CD14-positive monocyte (primary cell): ENCODE measurements around the gene JMJD6. TPM values are rescaled to one million over a fixed set of nuclear protein-coding genes. Genes with fewer than 3 reads are reported as not detected.

Experiments
- DNase-seq, 3 donors: peaks; one replicate each; pipeline ENCODE4 v3.0.0-alpha.2; 2011 to 2022
- H2AFZ ChIP-seq: 2 replicates; pipeline ENCODE4 v1.6.0; 2012; ENCODE audit warnings: mild to moderate bottlenecking, low read depth, low read length, inconsistent platforms; ENCODE audit not compliant: insufficient read depth, poor library complexity, severe bottlenecking
- H3K27ac ChIP-seq, 2 donors: 1 replicate in 1 of 2; 2 replicates in 1 of 2; pipeline ENCODE4 v1.5.1; 2012 to 2013; ENCODE audit warnings: low read length in 2 of 2, control low read depth in 1 of 2, inconsistent platforms in 1 of 2, low read depth in 1 of 2, mild to moderate bottlenecking in 1 of 2
- H3K27me3 ChIP-seq, 2 donors: one replicate each; pipeline versions ENCODE4 v1.6.0 to v1.6.1; 2011 to 2013; ENCODE audit warnings: low read length in 2 of 2; ENCODE audit not compliant: control insufficient read depth in 2 of 2, insufficient read depth in 2 of 2
- H3K36me3 ChIP-seq, 2 donors: replicated peaks in 1 of 2; 1 replicate in 1 of 2; 2 replicates in 1 of 2; pipeline versions ENCODE4 v1.5.1 to v1.6.1; 2012 to 2013; ENCODE audit warnings: low read length in 2 of 2, control low read depth in 1 of 2, inconsistent platforms in 1 of 2, mild to moderate bottlenecking in 1 of 2; ENCODE audit not compliant: insufficient read depth in 2 of 2, control insufficient read depth in 1 of 2
- H3K4me1 ChIP-seq, 2 donors: 1 replicate in 1 of 2; 2 replicates in 1 of 2; pipeline versions ENCODE4 v1.5.1 to v1.6.1; 2012 to 2013; ENCODE audit warnings: low read length in 2 of 2, control low read depth in 1 of 2, inconsistent platforms in 1 of 2, mild to moderate bottlenecking in 1 of 2, moderate library complexity in 1 of 2; ENCODE audit not compliant: insufficient read depth in 2 of 2, control insufficient read depth in 1 of 2
- H3K4me2 ChIP-seq: replicated peaks from 2 replicates; pipeline ENCODE3; 2012; ENCODE audit warnings: low read length, moderate library complexity, mild to moderate bottlenecking; ENCODE audit not compliant: poor library complexity, severe bottlenecking; ENCODE audit errors: extremely low read depth
- H3K4me3 ChIP-seq, 3 experiments: fragments of 200-600 bp in 1 of 3; sonication (generic) in 1 of 3; replicated peaks in 1 of 3; 1 replicate in 2 of 3; 2 replicates in 1 of 3; pipeline ENCODE4 v1.5.1; 2011 to 2013; ENCODE audit warnings: low read length in 3 of 3, mild to moderate bottlenecking in 3 of 3, control low read depth in 2 of 3, low read depth in 2 of 3, inconsistent platforms in 1 of 3, moderate library complexity in 1 of 3
- H3K79me2 ChIP-seq: 2 replicates; pipeline ENCODE4 v1.6.0; 2012; ENCODE audit warnings: mild to moderate bottlenecking, control low read depth, inconsistent platforms, low read length, moderate library complexity; ENCODE audit not compliant: insufficient read depth
- H3K9ac ChIP-seq: 2 replicates; pipeline ENCODE4 v1.6.0; 2017; ENCODE audit warnings: low read length, mild to moderate bottlenecking; ENCODE audit not compliant: insufficient read depth, poor library complexity, severe bottlenecking
- H3K9me3 ChIP-seq, 2 donors: replicated peaks in 1 of 2; 1 replicate in 1 of 2; 2 replicates in 1 of 2; pipeline versions ENCODE4 v1.5.1 to v1.6.1; 2012 to 2013; ENCODE audit warnings: low read length in 2 of 2, control low read depth in 1 of 2; ENCODE audit not compliant: control insufficient read depth in 1 of 2, insufficient read depth in 1 of 2
- H4K20me1 ChIP-seq: 2 replicates; pipeline ENCODE4 v1.6.0; 2012; ENCODE audit warnings: mild to moderate bottlenecking, low read length, control low read depth, moderate library complexity; ENCODE audit not compliant: insufficient read depth
- H3K27ac Mint-ChIP-seq, 7 donors: one replicate each; pipeline ENCODE4 v1.8.0; 2020; ENCODE audit warnings: mild to moderate bottlenecking in 7 of 7, mixed read lengths in 7 of 7, moderate library complexity in 6 of 7, inconsistent platforms in 2 of 7
- H3K27me3 Mint-ChIP-seq, 3 donors: one replicate each; pipeline ENCODE4 v1.8.0; 2021 to 2022; ENCODE audit warnings: low read depth in 3 of 3, mild to moderate bottlenecking in 3 of 3, mixed read lengths in 3 of 3, moderate library complexity in 3 of 3, inconsistent platforms in 1 of 3
- H3K36me3 Mint-ChIP-seq, 2 donors: one replicate each; pipeline ENCODE4 v1.8.0; 2020; ENCODE audit warnings: mixed read lengths in 2 of 2, inconsistent platforms in 1 of 2, mild to moderate bottlenecking in 1 of 2
- H3K4me1 Mint-ChIP-seq: one replicate; pipeline ENCODE4 v1.8.0; 2020; ENCODE audit warnings: mild to moderate bottlenecking, mixed read lengths
- H3K4me3 Mint-ChIP-seq, 2 donors: one replicate each; pipeline ENCODE4 v1.8.0; 2020; ENCODE audit warnings: mild to moderate bottlenecking in 2 of 2, mixed read lengths in 2 of 2, moderate library complexity in 1 of 2
- H3K9me3 Mint-ChIP-seq, 7 donors: one replicate each; pipeline ENCODE4 v1.8.0; 2020 to 2022; ENCODE audit warnings: mixed read lengths in 7 of 7, mild to moderate bottlenecking in 6 of 7, moderate library complexity in 6 of 7, inconsistent platforms in 2 of 7
- WGBS: methylation state at CpG from one replicate; pipeline ENCODE4 v1.1.5; 2013; ENCODE audit warnings: missing lambda C conversion rate; ENCODE audit not compliant: insufficient coverage; 5-methylcytosine and 5-hydroxymethylcytosine counted together
- intact Hi-C, 2 donors: fragments of 100-400 bp; cut with micrococcal nuclease; formaldehyde crosslinking; loops; one replicate each; pipeline versions ENCODE4 v1.15.0 to v1.15.1; 2023
- polyA plus RNA-seq, 3 donors: library from polyadenylated mRNA; depleted of rRNA in 1 of 3; unstranded in 2 of 3; stranded (reverse) in 1 of 3; fragments of 300-500 nt in 2 of 3; fragments of >200 nt in 1 of 3; fragmentation: Illumina TruSeq in 2 of 3; gene quantifications; 1 replicate in 2 of 3; 2 replicates in 1 of 3; pipeline ENCODE4 v1.2.3, GENCODE V29; 2012 to 2021
- TF ChIP-seq, protein P1 (sequence below): fragments of 200-600 bp; IDR thresholded peaks from one replicate; pipeline ENCODE4 v1.8.0; 2022; ENCODE audit warnings: antibody characterized with exemption, mild to moderate bottlenecking

The JMJD6 gene
- polyA plus RNA-seq, 3 donors = 24.6 to 75.0 (median 26.2) TPM

DNA sequence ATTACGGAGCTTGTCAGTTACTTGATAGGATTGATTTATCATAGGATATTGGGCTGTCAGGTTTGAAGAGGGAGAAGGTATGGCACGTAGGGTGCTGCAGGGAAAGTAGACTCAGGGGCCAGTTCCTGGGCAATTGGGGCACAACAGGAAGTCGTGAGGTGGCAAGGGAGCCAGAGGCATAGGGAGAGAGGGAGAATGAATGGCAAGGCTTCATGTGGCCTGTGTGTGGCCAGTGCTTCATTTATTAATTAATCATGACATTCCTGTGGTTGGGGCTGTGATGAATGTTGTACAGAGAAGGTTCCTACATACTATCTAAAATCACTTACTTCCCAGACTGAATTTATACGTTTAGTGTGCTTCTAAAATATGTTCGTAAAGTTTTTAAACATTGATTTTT lies 30.9 kb upstream of the JMJD6 start:
- no peaks in the 10 kb centered on the region for H3K4me1 ChIP-seq
- H3K36me3 ChIP-seq = peaks cover 35 to 60% of the 10 kb centered on the region in 2 donors
- H3K4me2 ChIP-seq = no peak overlapping the region
- no peak overlapping the region for H3K27ac ChIP-seq
- intact Hi-C loops = no loop called here
- H3K79me2 ChIP-seq = no peaks in the 10 kb centered on the region
- H4K20me1 ChIP-seq = no peaks in the 10 kb centered on the region
- Mint-ChIP-seq H3K9me3 (peaks cover 0 to 11% (median 0%) of the 10 kb centered on the region in 7 donors), H3K4me3 (no peak overlapping the region), H3K36me3 (peaks cover 46 to 74% of the 10 kb centered on the region in 2 donors), H3K27me3 (peaks cover 0 to 1% (median 0%) of the 10 kb centered on the region in 3 donors), H3K4me1 (no peaks in the 10 kb centered on the region), H3K27ac (peak overlapping the region in 1 of 7 donors; percentile 6)
- H3K9me3 ChIP-seq = peaks cover 0 to 3% of the 10 kb centered on the region in 2 donors
- DNase-seq = no peak
- 100% methylated on average over 3 of the region's 5 CpGs for WGBS
- H3K9ac ChIP-seq = no peak overlapping the region
- no peak overlapping the region for H3K4me3 ChIP-seq
- H3K27me3 ChIP-seq = no peaks in the 10 kb centered on the region
- TF ChIP-seq, protein P1, sequence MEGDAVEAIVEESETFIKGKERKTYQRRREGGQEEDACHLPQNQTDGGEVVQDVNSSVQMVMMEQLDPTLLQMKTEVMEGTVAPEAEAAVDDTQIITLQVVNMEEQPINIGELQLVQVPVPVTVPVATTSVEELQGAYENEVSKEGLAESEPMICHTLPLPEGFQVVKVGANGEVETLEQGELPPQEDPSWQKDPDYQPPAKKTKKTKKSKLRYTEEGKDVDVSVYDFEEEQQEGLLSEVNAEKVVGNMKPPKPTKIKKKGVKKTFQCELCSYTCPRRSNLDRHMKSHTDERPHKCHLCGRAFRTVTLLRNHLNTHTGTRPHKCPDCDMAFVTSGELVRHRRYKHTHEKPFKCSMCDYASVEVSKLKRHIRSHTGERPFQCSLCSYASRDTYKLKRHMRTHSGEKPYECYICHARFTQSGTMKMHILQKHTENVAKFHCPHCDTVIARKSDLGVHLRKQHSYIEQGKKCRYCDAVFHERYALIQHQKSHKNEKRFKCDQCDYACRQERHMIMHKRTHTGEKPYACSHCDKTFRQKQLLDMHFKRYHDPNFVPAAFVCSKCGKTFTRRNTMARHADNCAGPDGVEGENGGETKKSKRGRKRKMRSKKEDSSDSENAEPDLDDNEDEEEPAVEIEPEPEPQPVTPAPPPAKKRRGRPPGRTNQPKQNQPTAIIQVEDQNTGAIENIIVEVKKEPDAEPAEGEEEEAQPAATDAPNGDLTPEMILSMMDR = no peak
- no peak overlapping the region for H2AFZ ChIP-seq

DNA sequence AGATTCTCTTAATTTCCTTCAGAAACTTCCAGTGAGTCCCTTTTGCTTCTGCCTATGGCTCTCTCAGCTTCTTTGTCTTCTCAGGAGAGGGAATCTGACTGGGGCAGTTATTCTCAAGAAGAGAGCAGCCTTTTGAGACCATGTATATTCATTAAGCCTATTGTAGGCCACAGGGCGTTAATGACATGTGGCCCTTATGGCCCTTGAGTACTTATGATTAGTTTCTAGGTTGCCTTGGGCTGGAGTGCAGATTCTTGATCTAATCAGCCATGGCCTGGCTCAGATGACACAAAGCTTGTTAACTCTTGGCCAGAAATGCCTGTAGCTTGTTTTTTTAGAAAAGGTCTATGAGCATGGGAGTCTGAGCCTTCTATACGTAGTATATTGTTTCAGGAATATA lies 28.9 kb upstream of the JMJD6 start:
- peaks cover 0 to 1% (median 0%) of the 10 kb centered on the region in 3 donors for H3K27me3 Mint-ChIP-seq

More for the DNA sequence above, 28.9 kb upstream of the JMJD6 start:
- no peak overlapping the region for H3K27ac Mint-ChIP-seq
- Histone ChIP-seq H3K36me3 (peaks cover 38 to 74% of the 10 kb centered on the region in 2 donors), H2AFZ (no peak overlapping the region), H3K79me2 (no peaks in the 10 kb centered on the region), H3K9ac (no peak overlapping the region), H3K4me3 (no peak overlapping the region), H3K27me3 (no peaks in the 10 kb centered on the region), H3K27ac (no peak overlapping the region), H4K20me1 (no peaks in the 10 kb centered on the region), H3K4me2 (no peak overlapping the region), H3K9me3 (peaks cover 0 to 3% of the 10 kb centered on the region in 2 donors), H3K4me1 (no peaks in the 10 kb centered on the region)
- WGBS = 88% methylated on average over 1 of the region's 2 CpGs
- no peak for DNase-seq
- H3K4me1 Mint-ChIP-seq = no peaks in the 10 kb centered on the region
- TF ChIP-seq, protein P1 = no peak
- H3K4me3 Mint-ChIP-seq = no peak overlapping the region
- intact Hi-C loops = no loop called here
- H3K36me3 Mint-ChIP-seq = peaks cover 40 to 78% of the 10 kb centered on the region in 2 donors
- peaks cover 0 to 11% (median 0%) of the 10 kb centered on the region in 7 donors for H3K9me3 Mint-ChIP-seq
